Measurements from ENCODE around the gene CBY1. TPM values are rescaled to one million over a fixed set of nuclear protein-coding genes. Genes with fewer than 3 reads are reported as not detected.
A peak's percentile ranks its signal among the peaks of the same experiment; 100 is the strongest.
"Not testable (repeated sequence)": the region's sequence is repeated elsewhere in the genome, so short reads cannot be mapped to it uniquely, and the experiment has no call there.

Gene CBY1
- total RNA-seq, 1 donor from 2014 or later, result 53.5 TPM

- Mint-ChIP-seq H3K27me3 (no peaks in the 10 kb centered on the region), H3K9me3 (no peaks in the 10 kb centered on the region), H3K27ac (no peak overlapping the region), H3K4me3 (no peak overlapping the region), H3K4me1 (ENCODE audit: unreplicated experiment) (no peaks in the 10 kb centered on the region), H3K36me3 (peaks cover 30% of the 10 kb centered on the region)
- no peak for TF ChIP-seq CTCF (conservative IDR thresholded peaks at IDR 0.05)
- no peak for DNase-seq (ENCODE audit: extremely low spot score, unreplicated experiment)
Observed at GRCh38 chr22:38638728-38639127, 17.7 kb upstream of the CBY1 start.

- Mint-ChIP-seq H3K9me3 (no peaks in the 10 kb centered on the region), H3K27me3 (no peaks in the 10 kb centered on the region), H3K4me3 (no peak overlapping the region), H3K4me1 (ENCODE audit: unreplicated experiment) (no peaks in the 10 kb centered on the region), H3K36me3 (peaks cover 21% of the 10 kb centered on the region), H3K27ac (no peak overlapping the region)
- TF ChIP-seq CTCF (conservative IDR thresholded peaks at IDR 0.05), result no peak
- no peak for DNase-seq (ENCODE audit: extremely low spot score, unreplicated experiment)
Observed at GRCh38 chr22:38641476-38642040, 14.9 kb upstream of the CBY1 start.

GRCh38 chr22:38644245-38644644 lies 12.2 kb upstream of the CBY1 start:
- DNase-seq (ENCODE audit: extremely low spot score, unreplicated experiment); H3K4me3 Mint-ChIP-seq; H3K27me3 Mint-ChIP-seq; H3K9me3 Mint-ChIP-seq; H3K4me1 Mint-ChIP-seq (ENCODE audit: unreplicated experiment); H3K27ac Mint-ChIP-seq: not testable (repeated sequence)
- peaks cover 32% of the 10 kb centered on the region for H3K36me3 Mint-ChIP-seq

GRCh38 chr22:38645430-38645829 lies 11.0 kb upstream of the CBY1 start:
- H3K27ac Mint-ChIP-seq, result no peak overlapping the region
- H3K4me3 Mint-ChIP-seq, result no peak overlapping the region
- no peaks in the 10 kb centered on the region for H3K4me1 Mint-ChIP-seq (ENCODE audit: unreplicated experiment)
- DNase-seq (ENCODE audit: extremely low spot score, unreplicated experiment), result no peak
- no peaks in the 10 kb centered on the region for H3K9me3 Mint-ChIP-seq
- H3K27me3 Mint-ChIP-seq, result no peaks in the 10 kb centered on the region
- TF ChIP-seq CTCF (conservative IDR thresholded peaks at IDR 0.05), result no peak
- H3K36me3 Mint-ChIP-seq, result peaks cover 35% of the 10 kb centered on the region

- Mint-ChIP-seq H3K4me3 (no peak overlapping the region), H3K27ac (no peak overlapping the region), H3K4me1 (ENCODE audit: unreplicated experiment) (peaks cover 5% of the 10 kb centered on the region), H3K9me3 (no peaks in the 10 kb centered on the region), H3K36me3 (peaks cover 30% of the 10 kb centered on the region), H3K27me3 (no peaks in the 10 kb centered on the region)
- no peak for DNase-seq (ENCODE audit: extremely low spot score, unreplicated experiment)
- no peak for TF ChIP-seq CTCF (conservative IDR thresholded peaks at IDR 0.05)
Observed at GRCh38 chr22:38649841-38650522, 6.5 kb upstream of the CBY1 start.

GRCh38 chr22:38652859-38653258 lies 3.6 kb upstream of the CBY1 start:
- TF ChIP-seq CTCF (conservative IDR thresholded peaks at IDR 0.05), result no peak
- H3K27me3 Mint-ChIP-seq, result no peaks in the 10 kb centered on the region
- H3K9me3 Mint-ChIP-seq, result no peaks in the 10 kb centered on the region
- peaks cover 24% of the 10 kb centered on the region for H3K36me3 Mint-ChIP-seq
- peaks cover 17% of the 10 kb centered on the region for H3K4me1 Mint-ChIP-seq (ENCODE audit: unreplicated experiment)
- no peak for DNase-seq (ENCODE audit: extremely low spot score, unreplicated experiment)
- H3K4me3 Mint-ChIP-seq, result peak overlapping the region; percentile 49
- H3K27ac Mint-ChIP-seq, result peak overlapping the region; percentile 82
